HG03354 (cell line): ENCODE data around the gene MAPK9.

ENCODE experiments used
- ATAC-seq: cut with Tn5 transposase; IDR thresholded peaks from one replicate; pipeline ENCODE4 v1.9.1; 2021; ENCODE audit warnings: mild to moderate bottlenecking; ENCODE audit not compliant: unreplicated experiment, poor library complexity, severe bottlenecking

MAPK9 gene

GRCh38 chr5:180328296-180329137 lies 36.6 kb upstream of the MAPK9 start:
- peak; percentile 88 for ATAC-seq

GRCh38 chr5:180326989-180327565 lies 35.2 kb upstream of the MAPK9 start:
- no peak for ATAC-seq

GRCh38 chr5:180324601-180324950 lies 32.7 kb upstream of the MAPK9 start:
- ATAC-seq = no peak

GRCh38 chr5:180323941-180324600 lies 32.2 kb upstream of the MAPK9 start:
- no peak for ATAC-seq

- ATAC-seq = no peak
Measured at GRCh38 chr5:180323160-180323559, 31.3 kb upstream of the MAPK9 start.

GRCh38 chr5:180318456-180319089 lies 26.7 kb upstream of the MAPK9 start:
- no peak for ATAC-seq

- no peak for ATAC-seq
Measured at GRCh38 chr5:180316586-180316985, 24.7 kb upstream of the MAPK9 start.

- ATAC-seq = peak; percentile 74
Measured at GRCh38 chr5:180315762-180316212, 23.9 kb upstream of the MAPK9 start.

GRCh38 chr5:180313677-180314505 lies 22.0 kb upstream of the MAPK9 start:
- ATAC-seq = no peak

- no peak for ATAC-seq
Measured at GRCh38 chr5:180311216-180311615, 19.3 kb upstream of the MAPK9 start.

- no peak for ATAC-seq
Measured at GRCh38 chr5:180306796-180307195, 14.9 kb upstream of the MAPK9 start.

- no peak for ATAC-seq
Measured at GRCh38 chr5:180305481-180305880, 13.6 kb upstream of the MAPK9 start.

GRCh38 chr5:180304431-180305375 lies 12.8 kb upstream of the MAPK9 start:
- no peak for ATAC-seq

GRCh38 chr5:180304016-180304292 lies 12.1 kb upstream of the MAPK9 start:
- ATAC-seq = no peak

GRCh38 chr5:180303226-180304015 lies 11.5 kb upstream of the MAPK9 start:
- no peak for ATAC-seq

- ATAC-seq = no peak
Measured at GRCh38 chr5:180302256-180302655, 10.4 kb upstream of the MAPK9 start.

- no peak for ATAC-seq
Measured at GRCh38 chr5:180301253-180301652, 9.4 kb upstream of the MAPK9 start.

- ATAC-seq = no peak
Measured at GRCh38 chr5:180299526-180299925, 7.6 kb upstream of the MAPK9 start.
